KMS-11 (cell line): ENCODE data around the gene CDH20.
A peak's percentile ranks its signal among the peaks of the same experiment; 100 is the strongest.

Source experiments
- H2AFZ ChIP-seq: fragments of 200-600 bp; sonication (generic); 2 replicates; pipeline ENCODE4 v1.6.1; 2016; ENCODE audit warnings: antibody characterized with exemption, mixed run types, low read depth
- H3K27ac ChIP-seq: fragments of 200-600 bp; sonication (generic); 2 replicates; pipeline ENCODE4 v1.6.1; 2016; ENCODE audit warnings: mild to moderate bottlenecking, mixed run types
- H3K27me3 ChIP-seq: fragments of 200-600 bp; sonication (generic); 2 replicates; pipeline ENCODE4 v1.6.1; 2017; ENCODE audit warnings: mild to moderate bottlenecking, low read depth, mixed run types, moderate library complexity; ENCODE audit not compliant: insufficient read depth
- H3K36me3 ChIP-seq: fragments of 200-600 bp; sonication (generic); 2 replicates; pipeline ENCODE4 v1.6.1; 2017; ENCODE audit warnings: mild to moderate bottlenecking, mixed run types; ENCODE audit not compliant: insufficient read depth
- H3K4me1 ChIP-seq: fragments of 200-600 bp; sonication (generic); 2 replicates; pipeline ENCODE4 v1.6.1; 2016; ENCODE audit warnings: mild to moderate bottlenecking, low read depth, mixed run types; ENCODE audit not compliant: poor library complexity, severe bottlenecking
- H3K4me2 ChIP-seq: fragments of 200-600 bp; sonication (generic); 2 replicates; pipeline ENCODE4 v1.7.0; 2016; ENCODE audit warnings: mild to moderate bottlenecking, mixed run types
- H3K4me3 ChIP-seq: fragments of 200-600 bp; sonication (generic); IDR thresholded peaks from 2 replicates; pipeline ENCODE4 v1.6.1; 2017; ENCODE audit warnings: low read depth, low read length, mixed read lengths; ENCODE audit not compliant: insufficient read depth
- H3K79me2 ChIP-seq: fragments of 200-600 bp; sonication (generic); 2 replicates; pipeline ENCODE4 v1.6.1; 2016; ENCODE audit warnings: low read depth, mixed run types; ENCODE audit not compliant: insufficient read depth
- H3K9ac ChIP-seq: fragments of 200-600 bp; sonication (generic); 2 replicates; pipeline ENCODE4 v1.6.1; 2016; ENCODE audit warnings: mild to moderate bottlenecking, mixed run types
- H4K20me1 ChIP-seq: fragments of 200-600 bp; sonication (generic); 2 replicates; pipeline ENCODE4 v1.6.1; 2016; ENCODE audit warnings: mild to moderate bottlenecking, mixed run types; ENCODE audit not compliant: insufficient read depth
- CTCF ChIP-seq: fragments of 200-600 bp; sonication (generic); conservative IDR thresholded peaks from 2 replicates; pipeline ENCODE4 v1.6.1; 2017; ENCODE audit warnings: low read depth, mild to moderate bottlenecking, antibody characterized with exemption, low read length, moderate library complexity, mixed read lengths

Gene CDH20

GRCh38 chr18:61308795-61309393, 24.3 kb upstream of the CDH20 start:
- no peak overlapping the region for H3K4me3 ChIP-seq
- H3K27me3 ChIP-seq, result no peaks in the 10 kb centered on the region
- H3K4me1 ChIP-seq, result no peaks in the 10 kb centered on the region
- no peaks in the 10 kb centered on the region for H3K36me3 ChIP-seq
- TF ChIP-seq CTCF, result no peak
- no peaks in the 10 kb centered on the region for H4K20me1 ChIP-seq
- no peak overlapping the region for H2AFZ ChIP-seq
- no peaks in the 10 kb centered on the region for H3K79me2 ChIP-seq
- no peak overlapping the region for H3K27ac ChIP-seq
- no peak overlapping the region for H3K9ac ChIP-seq
- H3K4me2 ChIP-seq, result no peak overlapping the region

- no peak overlapping the region for H3K9ac ChIP-seq
- no peaks in the 10 kb centered on the region for H3K79me2 ChIP-seq
- H3K4me3 ChIP-seq, result no peak overlapping the region
- H3K4me2 ChIP-seq, result no peak overlapping the region
- no peaks in the 10 kb centered on the region for H4K20me1 ChIP-seq
- H3K27ac ChIP-seq, result no peak overlapping the region
- H2AFZ ChIP-seq, result no peak overlapping the region
- no peaks in the 10 kb centered on the region for H3K27me3 ChIP-seq
- H3K36me3 ChIP-seq, result no peaks in the 10 kb centered on the region
- no peaks in the 10 kb centered on the region for H3K4me1 ChIP-seq
- peak; percentile 96 for TF ChIP-seq CTCF
These were observed 10.9 kb upstream of the CDH20 start for GRCh38 chr18:61322265-61322873.

GRCh38 chr18:61323951-61324350, 9.3 kb upstream of the CDH20 start:
- Histone ChIP-seq H3K4me3 (no peak overlapping the region), H3K4me2 (no peak overlapping the region), H3K27me3 (no peaks in the 10 kb centered on the region), H3K4me1 (no peaks in the 10 kb centered on the region), H3K9ac (no peak overlapping the region), H4K20me1 (no peaks in the 10 kb centered on the region), H3K27ac (no peak overlapping the region), H2AFZ (no peak overlapping the region), H3K79me2 (no peaks in the 10 kb centered on the region), H3K36me3 (no peaks in the 10 kb centered on the region)
- TF ChIP-seq CTCF, result no peak

- Histone ChIP-seq H4K20me1 (no peaks in the 10 kb centered on the region), H3K27ac (no peak overlapping the region), H2AFZ (no peak overlapping the region), H3K4me2 (no peak overlapping the region), H3K36me3 (no peaks in the 10 kb centered on the region), H3K27me3 (no peaks in the 10 kb centered on the region), H3K79me2 (no peaks in the 10 kb centered on the region), H3K4me3 (no peak overlapping the region), H3K9ac (no peak overlapping the region), H3K4me1 (no peaks in the 10 kb centered on the region)
- no peak for TF ChIP-seq CTCF
These were observed 6.8 kb upstream of the CDH20 start for GRCh38 chr18:61326407-61326806.
